SK-N-SH treated with all-trans-retinoic acid at 6 μM for 48 hours (cell line): ENCODE measurements around the gene C19orf81.

Experiments
- ARNTL ChIP-seq: fragments of 450-650 bp; formaldehyde crosslinking; IDR thresholded peaks from 2 replicates; pipeline ENCODE4 v1.5.0; 2020; ENCODE audit warnings: low read depth, mild to moderate bottlenecking, moderate library complexity, borderline replicate concordance
- CSDC2 ChIP-seq: fragments of 250-450 bp; sonication (Bioruptor Pico); IDR thresholded peaks from 2 replicates; pipeline ENCODE4 v1.5.0; 2020; ENCODE audit warnings: mild to moderate bottlenecking, moderate library complexity
- ESRRG ChIP-seq: fragments of 250-450 bp; sonication (Bioruptor Pico); IDR thresholded peaks from 2 replicates; pipeline ENCODE4 v1.6.1; 2021; ENCODE audit warnings: mild to moderate bottlenecking
- GLIS3 ChIP-seq: fragments of 250-450 bp; sonication (Bioruptor Pico); IDR thresholded peaks from 2 replicates; pipeline ENCODE4 v1.5.0; 2020; ENCODE audit warnings: mild to moderate bottlenecking, moderate library complexity
- PATZ1 ChIP-seq: fragments of 250-450 bp; sonication (Bioruptor Pico); IDR thresholded peaks from 2 replicates; pipeline ENCODE4 v1.8.0; 2020; ENCODE audit warnings: mild to moderate bottlenecking, moderate library complexity, borderline replicate concordance
- TCF4 ChIP-seq: fragments of 250-450 bp; sonication (Bioruptor Pico); IDR thresholded peaks from 2 replicates; pipeline ENCODE4 v1.8.0; 2021; ENCODE audit warnings: mild to moderate bottlenecking, moderate library complexity, borderline replicate concordance
- TOX ChIP-seq: fragments of 250-450 bp; sonication (Bioruptor Pico); IDR thresholded peaks from 2 replicates; pipeline ENCODE4 v1.8.0; 2021; ENCODE audit warnings: mild to moderate bottlenecking, moderate library complexity, borderline replicate concordance
- TSHZ2 ChIP-seq: fragments of 250-450 bp; sonication (Bioruptor Pico); IDR thresholded peaks from 2 replicates; pipeline ENCODE4 v1.5.0; 2020; ENCODE audit warnings: mild to moderate bottlenecking, moderate library complexity
- ZFP30 ChIP-seq: fragments of 450-650 bp; formaldehyde crosslinking; IDR thresholded peaks from 2 replicates; pipeline ENCODE4 v1.5.0; 2022; ENCODE audit warnings: mild to moderate bottlenecking, moderate library complexity

GRCh38 chr19:50662651-50663481 is 13.6 kb downstream of the C19orf81 start:
- TF ChIP-seq GLIS3 (CRISPR knock-in tag) (no peak), TCF4 (CRISPR knock-in tag) (no peak), ESRRG (CRISPR knock-in tag) (no peak), CSDC2 (no peak), ARNTL (CRISPR knock-in tag) (no peak), TSHZ2 (CRISPR knock-in tag) (no peak), PATZ1 (CRISPR knock-in tag) (no peak), ZFP30 (CRISPR knock-in tag) (no peak), TOX (CRISPR knock-in tag) (no peak)
